Testis (tissue), 5 donors: ENCODE measurements around the gene SLC15A5. TPM values are rescaled to one million over a fixed set of nuclear protein-coding genes. Genes with fewer than 3 reads are reported as not detected.

Experiments used
- DNase-seq: peaks from one replicate; pipeline ENCODE4 v3.0.0-alpha.2; 2019
- H3K27ac ChIP-seq, 2 donors: fragments of 200-600 bp; sonication (generic); one replicate each; pipeline ENCODE4 v1.5.1; 2019
- H3K27me3 ChIP-seq: fragments of 200-600 bp; sonication (generic); one replicate; pipeline ENCODE4 v1.5.1; 2019
- H3K36me3 ChIP-seq: fragments of 200-600 bp; sonication (generic); one replicate; pipeline ENCODE4 v1.5.1; 2017; ENCODE audit warnings: low read depth; ENCODE audit errors: missing control alignments
- H3K4me1 ChIP-seq: fragments of 200-600 bp; sonication (generic); one replicate; pipeline ENCODE4 v1.5.1; 2019
- H3K4me3 ChIP-seq, 2 donors: fragments of 200-600 bp; sonication (generic); one replicate each; pipeline ENCODE4 v1.5.1; 2017 to 2019
- H3K9me3 ChIP-seq: fragments of 200-600 bp; sonication (generic); one replicate; pipeline ENCODE4 v1.5.1; 2017
- CTCF ChIP-seq, 3 experiments: fragments of 450-650 bp in 2 of 3; fragments of 200-600 bp in 1 of 3; sonication (generic) in 1 of 3; IDR thresholded peaks; one replicate each; pipeline ENCODE4 v1.5.1; 2016 to 2019; ENCODE audit warnings: antibody characterized with exemption in 3 of 3, mild to moderate bottlenecking in 2 of 3, moderate library complexity in 1 of 3
- POLR2A ChIP-seq: fragments of 450-650 bp; IDR thresholded peaks from one replicate; pipeline ENCODE4 v1.6.1; 2017; ENCODE audit warnings: antibody characterized with exemption, mild to moderate bottlenecking, moderate library complexity
- WGBS, 2 donors: methylation state at CpG; one replicate each; pipeline ENCODE4 v1.1.5; 2018; 5-methylcytosine and 5-hydroxymethylcytosine counted together
- intact Hi-C: fragments of 100-400 bp; cut with DNase I; formaldehyde crosslinking; loops from one replicate; pipeline ENCODE4 v1.15.1; 2023; ENCODE audit warnings: low total_unique reads
- long read RNA-seq, 2 donors: transcript quantifications; one replicate each; lab custom pipeline, GENCODE V29; 2026
- polyA plus RNA-seq: library from polyadenylated mRNA; stranded (reverse); fragments of 350-450 nt; fragmentation: Illumina TruSeq; extraction: RNeasy Lipid Tissue Mini Kit (QIAGEN cat#74804); gene quantifications from one replicate; pipeline ENCODE4 v1.2.3, GENCODE V29; 2014; ENCODE audit warnings: low read depth, low replicate concordance; ENCODE audit not compliant: insufficient read depth
- total RNA-seq, 2 donors: library from RNA; depleted of rRNA; stranded (reverse); fragments of >200 nt; gene quantifications; one replicate each; pipeline ENCODE4 v1.2.3, GENCODE V29; 2016

The SLC15A5 gene, protein sequence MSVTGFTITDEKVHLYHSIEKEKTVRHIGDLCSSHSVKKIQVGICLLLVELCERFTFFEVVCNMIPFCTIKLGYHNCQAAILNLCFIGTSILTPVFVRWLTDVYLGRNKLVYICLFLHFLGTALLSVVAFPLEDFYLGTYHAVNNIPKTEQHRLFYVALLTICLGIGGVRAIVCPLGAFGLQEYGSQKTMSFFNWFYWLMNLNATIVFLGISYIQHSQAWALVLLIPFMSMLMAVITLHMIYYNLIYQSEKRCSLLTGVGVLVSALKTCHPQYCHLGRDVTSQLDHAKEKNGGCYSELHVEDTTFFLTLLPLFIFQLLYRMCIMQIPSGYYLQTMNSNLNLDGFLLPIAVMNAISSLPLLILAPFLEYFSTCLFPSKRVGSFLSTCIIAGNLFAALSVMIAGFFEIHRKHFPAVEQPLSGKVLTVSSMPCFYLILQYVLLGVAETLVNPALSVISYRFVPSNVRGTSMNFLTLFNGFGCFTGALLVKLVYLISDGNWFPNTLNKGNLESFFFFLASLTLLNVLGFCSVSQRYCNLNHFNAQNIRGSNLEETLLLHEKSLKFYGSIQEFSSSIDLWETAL
- total RNA-seq (under 1 TPM in 1 of 2 donors, not detected in 1; 0.12 TPM), polyA plus RNA-seq (not detected)
- long read RNA-seq, donor 1, partial matches to known transcripts: 263 of 534 reads
- long read RNA-seq, donor 1, other reads (novel, unspliced or antisense): 271 of 534 reads
- long read RNA-seq, donor 2, partial matches to known transcripts: 55 of 268 reads
- long read RNA-seq, donor 2, other reads (novel, unspliced or antisense): 213 of 268 reads

DNA sequence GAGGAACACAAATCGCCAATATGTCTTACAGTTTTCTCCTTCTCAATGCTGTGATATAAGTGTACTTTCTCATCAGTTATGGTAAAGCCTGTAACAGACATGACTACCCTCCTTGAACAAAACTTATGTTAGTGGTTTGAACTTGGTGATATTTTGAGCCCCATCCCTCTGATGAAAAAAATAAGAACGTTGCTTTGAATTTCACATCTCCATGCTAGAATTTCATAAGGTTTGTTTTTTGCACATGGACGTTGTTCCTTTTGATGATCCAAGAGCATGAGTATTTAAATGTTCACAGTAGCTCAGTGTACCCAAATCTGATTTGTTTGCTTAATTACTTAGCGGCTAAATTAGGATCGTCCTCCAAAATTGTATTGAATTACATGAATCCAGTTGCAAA lies at the start of gene SLC15A5:
Gene SLC15A5, minus strand, starts transcription at position 101 of the 400 bp plus-strand sequence. Its CDS starts 0 bp downstream, at position 101.
- Histone ChIP-seq H3K4me1 (no peaks in the 10 kb centered on the region), H3K27ac (no peak within 1 kb of the TSS), H3K9me3 (no peaks in the 10 kb centered on the region), H3K4me3 (no peak within 1 kb of the TSS), H3K36me3 (no peaks in the 10 kb centered on the region), H3K27me3 (no peaks in the 10 kb centered on the region)
- no peak for DNase-seq
- 61 to 71% methylated on average over 5 of the region's 5 CpGs for WGBS, 2 donors
- TF ChIP-seq CTCF (IDR thresholded peaks at IDR 0.05): no peak
- TF ChIP-seq POLR2A: no peak
- intact Hi-C loops: no loop called here

DNA sequence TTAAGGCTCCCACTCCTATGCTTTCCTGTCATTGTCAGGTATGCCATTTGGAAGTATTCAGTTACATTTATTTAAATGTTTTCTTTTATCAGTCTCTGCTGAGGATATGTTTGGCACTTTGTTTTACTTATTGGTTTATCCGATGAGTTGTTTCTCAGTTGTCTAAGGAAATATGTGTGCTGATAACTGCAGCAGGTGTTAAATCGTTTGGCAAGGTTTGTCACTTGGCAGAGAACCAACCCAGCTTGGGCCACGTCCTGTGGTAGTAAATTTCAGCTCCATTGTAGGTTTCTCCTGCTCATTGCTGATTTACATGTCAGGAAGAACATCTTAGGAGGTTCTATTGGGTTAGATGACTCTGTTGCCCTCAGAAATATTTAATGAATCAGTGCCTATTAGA lies 47.9 kb upstream of the SLC15A5 start:
- Histone ChIP-seq H3K36me3 (no peaks in the 10 kb centered on the region), H3K9me3 (no peaks in the 10 kb centered on the region), H3K27ac (no peak overlapping the region), H3K4me1 (no peaks in the 10 kb centered on the region), H3K27me3 (no peaks in the 10 kb centered on the region), H3K4me3 (no peak overlapping the region)
- 21 to 33% methylated on average over 3 of the region's 3 CpGs for WGBS, 2 donors
- TF ChIP-seq CTCF (IDR thresholded peaks at IDR 0.05) (no peak), POLR2A (no peak)
- intact Hi-C loops: no loop called here
- DNase-seq: no peak

DNA sequence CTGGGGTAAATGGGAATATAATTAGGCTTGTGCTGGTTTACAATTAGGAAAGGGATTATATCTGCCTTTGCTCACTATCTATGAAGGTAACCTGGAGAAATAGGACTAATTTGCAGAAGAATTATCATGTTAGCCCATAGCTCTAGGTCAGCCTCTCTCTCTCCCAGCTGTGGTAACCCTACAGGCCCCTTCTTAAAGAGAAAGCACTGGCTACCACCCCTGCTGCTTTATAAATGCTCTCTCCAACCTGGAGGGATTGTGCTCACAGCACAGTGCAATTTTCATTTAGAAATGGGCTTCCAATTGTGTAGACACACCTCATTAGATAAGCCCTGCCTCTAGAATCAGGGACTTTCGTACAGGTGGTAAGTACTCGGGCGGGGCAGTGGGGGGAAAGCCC lies 47.3 kb upstream of the SLC15A5 start:
- Histone ChIP-seq H3K27ac (no peak overlapping the region), H3K27me3 (no peaks in the 10 kb centered on the region), H3K4me1 (no peaks in the 10 kb centered on the region), H3K9me3 (no peaks in the 10 kb centered on the region), H3K36me3 (no peaks in the 10 kb centered on the region), H3K4me3 (no peak overlapping the region)
- intact Hi-C loops: no loop called here
- WGBS, 2 donors: 91 to 93% methylated on average over 3 of the region's 3 CpGs
- no peak for TF ChIP-seq CTCF (IDR thresholded peaks at IDR 0.05)
- no peak for TF ChIP-seq POLR2A
- no peak for DNase-seq

DNA sequence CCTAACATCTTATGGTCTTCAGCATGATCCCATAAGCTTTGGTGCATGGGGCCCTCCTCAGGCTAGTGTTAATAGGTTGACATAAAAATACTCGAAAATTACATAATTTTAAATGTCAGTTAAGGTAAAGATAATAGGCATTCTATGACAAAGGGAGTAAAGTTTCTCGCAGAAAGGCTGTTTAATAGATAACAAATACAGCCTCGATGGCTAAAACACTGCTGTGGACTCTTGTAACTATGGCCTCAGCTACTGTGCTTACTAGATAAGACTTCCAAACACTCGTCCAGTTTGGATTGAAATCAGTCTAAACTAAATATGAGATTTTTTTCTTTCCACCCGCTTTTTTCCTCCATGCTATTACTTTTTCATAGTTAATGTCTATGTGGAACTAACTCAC lies 46.8 kb upstream of the SLC15A5 start:
- intact Hi-C loops: no loop called here
- no peak overlapping the region for H3K4me3 ChIP-seq
- DNase-seq: no peak
- H3K9me3 ChIP-seq: no peaks in the 10 kb centered on the region
- TF ChIP-seq POLR2A (no peak), CTCF (IDR thresholded peaks at IDR 0.05) (no peak)
- H3K27me3 ChIP-seq: no peaks in the 10 kb centered on the region
- WGBS, 2 donors: 69 to 70% methylated on average over 5 of the region's 5 CpGs
- no peak overlapping the region for H3K27ac ChIP-seq
- no peaks in the 10 kb centered on the region for H3K4me1 ChIP-seq
- H3K36me3 ChIP-seq: no peaks in the 10 kb centered on the region
